NT2/D1 (cell line): ENCODE results near the gene CHAF1A.
A peak's percentile ranks its signal among the peaks of the same experiment; 100 is the strongest.

Experiments used
- DNase-seq: peaks from one replicate; pipeline ENCODE4 v3.0.0-alpha.2; 2011; ENCODE audit warnings: low read depth, low spot score
- H3K27me3 ChIP-seq: 2 replicates; pipeline ENCODE4 v1.6.0; 2011; ENCODE audit warnings: mild to moderate bottlenecking; ENCODE audit not compliant: insufficient read length, insufficient read depth
- H3K36me3 ChIP-seq: 2 replicates; pipeline ENCODE4 v1.6.1; 2011; ENCODE audit warnings: mild to moderate bottlenecking, low read length, mixed read lengths; ENCODE audit not compliant: insufficient read depth, insufficient read length
- H3K4me1 ChIP-seq: 2 replicates; pipeline ENCODE4 v1.5.1; 2011; ENCODE audit not compliant: insufficient read depth, insufficient read length
- H3K4me3 ChIP-seq: 2 replicates; pipeline ENCODE4 v1.5.1; 2011; ENCODE audit warnings: low read depth; ENCODE audit not compliant: insufficient read length
- H3K9ac ChIP-seq: 2 replicates; pipeline ENCODE4 v1.6.0; 2011; ENCODE audit warnings: low read depth; ENCODE audit not compliant: insufficient read length
- H3K9me3 ChIP-seq: 2 replicates; pipeline ENCODE4 v1.5.1; 2011; ENCODE audit warnings: mild to moderate bottlenecking, low read length; ENCODE audit not compliant: insufficient read depth
- SUZ12 ChIP-seq: IDR thresholded peaks from 2 replicates; pipeline ENCODE4 v1.6.1; 2011; ENCODE audit not compliant: insufficient read length, insufficient read depth; ENCODE audit errors: extremely low read depth
- YY1 ChIP-seq: IDR thresholded peaks from 2 replicates; pipeline ENCODE4 v1.6.1; 2011; ENCODE audit not compliant: insufficient read length, insufficient read depth
- ZNF274 ChIP-seq: IDR thresholded peaks from 2 replicates; pipeline ENCODE4 v1.6.1; 2011; ENCODE audit warnings: mild to moderate bottlenecking, low read depth, low read length

The CHAF1A gene

DNA sequence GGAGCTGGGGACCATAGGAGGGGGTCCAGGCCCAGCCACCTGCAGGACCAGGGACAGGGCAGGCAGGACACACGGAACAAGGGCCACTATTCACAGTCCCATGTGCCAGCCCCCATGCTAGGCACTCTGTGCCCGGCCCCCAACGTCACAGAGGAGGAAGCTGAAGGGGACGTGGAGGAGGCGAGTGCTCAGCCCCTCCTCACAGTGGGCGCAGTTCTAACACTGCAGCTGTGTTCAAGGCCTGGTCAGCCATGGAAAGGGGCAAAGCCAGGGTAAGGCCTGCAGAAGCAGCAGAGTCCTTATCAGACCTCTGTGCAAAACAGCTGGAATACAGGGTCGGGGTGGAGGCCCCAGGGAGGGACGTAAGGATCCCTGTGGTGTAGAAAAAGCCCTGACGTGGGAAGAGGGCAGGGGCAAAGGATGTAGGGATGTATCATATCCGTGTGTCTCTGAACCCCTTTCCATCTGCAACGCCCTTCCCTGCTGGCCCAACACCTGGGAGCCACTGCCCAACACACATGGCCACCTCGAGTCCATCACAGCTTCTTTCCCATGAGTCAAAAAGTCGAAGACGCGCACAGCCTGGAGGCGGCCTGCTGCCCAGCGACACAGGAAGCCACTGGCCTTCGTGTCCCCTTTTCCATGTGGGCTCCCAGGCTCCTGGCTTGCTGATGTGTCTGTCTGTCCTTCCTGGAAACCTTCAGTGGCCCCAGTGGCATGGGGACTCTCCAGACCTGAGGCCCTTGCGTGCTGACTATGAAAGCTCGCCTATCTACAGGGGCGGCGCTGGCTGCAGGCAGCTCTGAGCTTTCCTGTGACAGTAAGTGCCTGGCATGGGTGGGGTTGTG, 30.1 kb upstream of the CHAF1A start:
- Histone ChIP-seq H3K9me3 (no peaks in the 10 kb centered on the region), H3K9ac (peak overlapping the region; percentile 36), H3K36me3 (peaks cover 42% of the 10 kb centered on the region), H3K4me1 (peaks cover 56% of the 10 kb centered on the region), H3K27me3 (no peaks in the 10 kb centered on the region), H3K4me3 (no peak overlapping the region)
- TF ChIP-seq SUZ12: no peak
- TF ChIP-seq ZNF274: no peak
- no peak for TF ChIP-seq YY1
- DNase-seq: no peak

- no peak for DNase-seq
- no peak for TF ChIP-seq YY1
- TF ChIP-seq ZNF274: no peak
- no peak for TF ChIP-seq SUZ12
- Histone ChIP-seq H3K4me3 (no peak overlapping the region), H3K9ac (no peak overlapping the region), H3K27me3 (no peaks in the 10 kb centered on the region), H3K36me3 (peaks cover 39% of the 10 kb centered on the region), H3K4me1 (peaks cover 57% of the 10 kb centered on the region), H3K9me3 (no peaks in the 10 kb centered on the region)
These were observed 29.4 kb upstream of the CHAF1A start for GRCh38 chr19:4373013-4373367.

DNA sequence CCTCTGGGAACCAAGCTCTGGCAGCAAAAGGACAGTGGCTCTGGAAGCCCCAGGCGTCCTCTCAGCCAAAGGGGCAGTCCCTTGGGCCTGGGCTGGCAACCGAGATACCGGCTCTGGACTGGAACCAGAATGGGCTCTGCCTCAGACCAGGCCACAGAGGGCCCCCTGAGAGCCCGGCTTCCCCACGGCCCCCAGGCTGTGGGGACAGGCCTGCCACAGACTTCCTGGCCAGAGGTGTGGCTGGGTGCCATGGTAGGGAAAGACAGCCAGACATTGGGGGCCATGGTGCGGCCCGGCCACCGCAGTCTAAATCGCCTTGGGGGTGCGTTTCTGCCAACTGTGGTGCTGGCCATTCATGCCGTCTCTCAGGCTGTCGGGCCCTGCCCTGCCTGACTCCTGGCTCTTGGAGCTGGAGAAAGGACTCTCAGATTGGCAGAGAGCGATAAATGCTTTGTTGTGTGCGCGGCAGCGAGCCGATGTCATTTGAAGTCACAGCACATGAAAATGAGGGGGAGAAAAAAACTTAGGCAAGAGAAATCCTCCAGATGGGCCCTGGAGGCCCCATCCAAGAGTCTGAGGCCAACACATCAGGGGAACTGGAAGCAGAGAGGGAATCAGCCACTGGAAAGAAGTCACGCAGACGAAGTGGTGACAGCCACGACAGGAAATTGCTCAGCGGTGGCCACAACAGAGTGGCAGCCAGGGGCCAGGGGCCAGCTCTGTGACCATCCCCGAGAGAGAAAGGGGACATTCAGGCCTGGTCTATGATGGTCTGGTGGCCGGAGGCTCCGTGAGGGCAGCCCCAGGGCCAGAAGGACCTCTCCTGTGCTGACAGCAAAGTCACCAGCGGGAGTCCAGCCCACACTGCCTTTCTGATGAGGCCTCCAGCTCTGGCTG, 28.6 kb upstream of the CHAF1A start:
- Histone ChIP-seq H3K4me1 (peaks cover 51% of the 10 kb centered on the region), H3K27me3 (no peaks in the 10 kb centered on the region), H3K36me3 (peaks cover 35% of the 10 kb centered on the region), H3K9me3 (no peaks in the 10 kb centered on the region), H3K4me3 (no peak overlapping the region), H3K9ac (peak overlapping the region; percentile 33)
- no peak for DNase-seq
- no peak for TF ChIP-seq ZNF274
- no peak for TF ChIP-seq YY1
- no peak for TF ChIP-seq SUZ12

- H3K4me1 ChIP-seq: peaks cover 43% of the 10 kb centered on the region
- no peak for DNase-seq
- H3K9ac ChIP-seq: peak overlapping the region; percentile 33
These were observed 27.8 kb upstream of the CHAF1A start for GRCh38 chr19:4374498-4375163.

GRCh38 chr19:4375164-4376027, 27.0 kb upstream of the CHAF1A start:
- H3K4me3 ChIP-seq: no peak overlapping the region
- H3K4me1 ChIP-seq: peaks cover 39% of the 10 kb centered on the region
- H3K27me3 ChIP-seq: no peaks in the 10 kb centered on the region
- DNase-seq: no peak
- H3K36me3 ChIP-seq: peaks cover 45% of the 10 kb centered on the region
- TF ChIP-seq YY1: no peak
- TF ChIP-seq SUZ12: no peak
- TF ChIP-seq ZNF274: no peak
- H3K9ac ChIP-seq: no peak overlapping the region
- H3K9me3 ChIP-seq: no peaks in the 10 kb centered on the region

More at GRCh38 chr19:4374498-4375163, 27.8 kb upstream of the CHAF1A start:
- Histone ChIP-seq H3K27me3 (no peaks in the 10 kb centered on the region), H3K9me3 (no peaks in the 10 kb centered on the region), H3K36me3 (peaks cover 38% of the 10 kb centered on the region), H3K4me3 (no peak overlapping the region)
- no peak for TF ChIP-seq YY1
- no peak for TF ChIP-seq ZNF274
- no peak for TF ChIP-seq SUZ12

- Histone ChIP-seq H3K9me3 (no peaks in the 10 kb centered on the region), H3K36me3 (peaks cover 43% of the 10 kb centered on the region), H3K4me1 (peaks cover 39% of the 10 kb centered on the region), H3K9ac (no peak overlapping the region), H3K4me3 (no peak overlapping the region), H3K27me3 (no peaks in the 10 kb centered on the region)
- no peak for TF ChIP-seq ZNF274
- DNase-seq: no peak
These were observed 26.3 kb upstream of the CHAF1A start for GRCh38 chr19:4376028-4376670.
